K562 (cell line): ENCODE data around the gene GDF2. TPM values are rescaled to one million over a fixed set of nuclear protein-coding genes. Genes with fewer than 3 reads are reported as not detected.

Experiments
- CTBP1 ChIP-seq: fragments of 450-650 bp; IDR thresholded peaks from 2 replicates; pipeline ENCODE4 v1.6.1; 2016; ENCODE audit warnings: borderline replicate concordance
- CUX1 ChIP-seq: fragments of 200-800 bp; sonication (Bioruptor generic); IDR thresholded peaks from 2 replicates; pipeline ENCODE4 v1.6.1; 2016; ENCODE audit warnings: missing genetic modification characterization, missing compliant biosample characterization
- DNMT1 ChIP-seq: fragments of 450-650 bp; IDR thresholded peaks from 2 replicates; pipeline ENCODE4 v1.6.1; 2016; ENCODE audit warnings: antibody characterized with exemption, mild to moderate bottlenecking
- EP300 ChIP-seq: IDR thresholded peaks from 2 replicates; pipeline ENCODE4 v1.6.1; 2012; ENCODE audit warnings: low read length, improper control_type of control experiment
- EP400 ChIP-seq: fragments of 450-650 bp; IDR thresholded peaks from 2 replicates; pipeline ENCODE4 v1.6.1; 2017; ENCODE audit warnings: antibody characterized with exemption, mild to moderate bottlenecking, moderate library complexity
- FOXA1 ChIP-seq: fragments of 450-650 bp; IDR thresholded peaks from 2 replicates; pipeline ENCODE4 v1.6.1; 2016; ENCODE audit warnings: mild to moderate bottlenecking, borderline replicate concordance
- GATAD2B ChIP-seq: fragments of 450-650 bp; IDR thresholded peaks from 2 replicates; pipeline ENCODE4 v1.6.1; 2017; ENCODE audit warnings: mild to moderate bottlenecking, borderline replicate concordance
- HDAC2 ChIP-seq: fragments of 450-650 bp; IDR thresholded peaks from 2 replicates; pipeline ENCODE4 v1.6.1; 2016; ENCODE audit warnings: mild to moderate bottlenecking
- KDM4B ChIP-seq, 2 experiments: fragments of 450-650 bp in 1 of 2; sonication (generic) in 1 of 2; IDR thresholded peaks; 2 replicates each; pipeline ENCODE4 v1.6.1; 2016 to 2017; ENCODE audit warnings: borderline replicate concordance in 2 of 2, antibody characterized with exemption in 1 of 2, low read depth in 1 of 2, mild to moderate bottlenecking in 1 of 2
- LEF1 ChIP-seq: fragments of 450-650 bp; IDR thresholded peaks from 2 replicates; pipeline ENCODE4 v1.6.1; 2016; ENCODE audit warnings: mild to moderate bottlenecking
- MAX ChIP-seq: sonication (generic); formaldehyde crosslinking; IDR thresholded peaks from 2 replicates; pipeline ENCODE4 v1.9.0; 2022; ENCODE audit warnings: mild to moderate bottlenecking, missing genetic modification reagents
- MITF ChIP-seq: IDR thresholded peaks from 2 replicates; pipeline ENCODE4 v1.6.1; 2014; ENCODE audit warnings: antibody characterized with exemption
- NR2C2 ChIP-seq, 2 experiments: fragments of 200-800 bp in 1 of 2; sonication (Bioruptor generic) in 1 of 2; sonication (generic) in 1 of 2; formaldehyde crosslinking in 1 of 2; IDR thresholded peaks; 2 replicates each; pipeline versions ENCODE4 v1.6.1 to v1.8.0; 2016 to 2022; ENCODE audit warnings: mild to moderate bottlenecking in 1 of 2, missing compliant biosample characterization in 1 of 2, missing genetic modification characterization in 1 of 2, missing genetic modification reagents in 1 of 2
- PKNOX1 ChIP-seq: fragments of 450-650 bp; IDR thresholded peaks from 2 replicates; pipeline ENCODE4 v1.6.1; 2016
- POLR2A ChIP-seq: fragments of 450-650 bp; conservative IDR thresholded peaks from 2 replicates; pipeline ENCODE4 v1.6.1; 2016
- RCOR1 ChIP-seq, 2 experiments: IDR thresholded peaks; 2 replicates each; pipeline ENCODE4 v1.6.1; 2012; ENCODE audit warnings: low read depth in 2 of 2, low read length in 2 of 2, borderline replicate concordance in 1 of 2, improper control_type of control experiment in 1 of 2
- SPI1 ChIP-seq: IDR thresholded peaks from 2 replicates; pipeline ENCODE4 v1.6.1; 2011; ENCODE audit warnings: low read depth, low read length, control low read depth, borderline replicate concordance
- ZNF197 ChIP-seq: fragments of 200-800 bp; sonication (Bioruptor generic); IDR thresholded peaks from 2 replicates; pipeline ENCODE4 v1.6.1; 2016; ENCODE audit warnings: low read depth, missing genetic modification characterization, missing compliant biosample characterization
- ZNF277 ChIP-seq: fragments of 250-450 bp; sonication (Bioruptor Pico); IDR thresholded peaks from 2 replicates; pipeline ENCODE4 v1.8.0; 2022; ENCODE audit warnings: inconsistent platforms, mild to moderate bottlenecking, moderate library complexity, borderline replicate concordance
- polyA plus RNA-seq, 8 experiments: library from polyadenylated mRNA; depleted of rRNA in 4 of 8; stranded (reverse) in 5 of 8; unstranded in 3 of 8; fragments of >200 nt; fragmentation: Nextera tagmentation in 2 of 8; fragmentation: Illumina TruSeq in 1 of 8; extraction: Ambion mirVana in 2 of 8; extraction: Trizol in 1 of 8; gene quantifications; 2 replicates each; pipeline versions ENCODE4 v1.2.1 to v1.2.3, GENCODE V29; 2011 to 2014; ENCODE audit warnings: inconsistent platforms in 1 of 8, missing spikeins in 1 of 8
- total RNA-seq, 7 experiments: library from RNA; depleted of rRNA in 6 of 7; stranded (reverse); fragments of >200 nt in 6 of 7; fragmentation: Illumina TruSeq in 2 of 7; extraction: Trizol in 2 of 7; gene quantifications; 2 replicates each; pipeline versions ENCODE4 v1.2.1 to v1.2.3, GENCODE V29; 2011 to 2021; ENCODE audit warnings: low replicate concordance in 1 of 7

The GDF2 gene
- total and polyA plus RNA-seq, 9 of the 15 experiments (the other 6 are each of a cell fraction or from before 2014, with no cell fraction given) = 0.08 to 0.58 (median 0.27) TPM; not detected in 2

GRCh38 chr10:47336387-47337134 lies 14.3 kb downstream of the GDF2 start (continued):
- TF ChIP-seq CUX1 (CRISPR knock-in tag) (0 out of 2 replicates have a peak, but pooled peaks have one; percentile 23), DNMT1 (no peak), ZNF197 (CRISPR knock-in tag) (no peak), SPI1 (no peak), RCOR1 (IDR thresholded peaks at IDR 0.05; ENCODE audit: borderline replicate concordance in 1 of 2, low read depth in 2 of 2, low read length in 2 of 2) (peak in 1 of 2 experiments; percentile 67; a peak in 2 of 4 replicates), NR2C2 (CRISPR knock-in tag; IDR thresholded peaks at IDR 0.05) (no peak), NR2C2 (tag; IDR thresholded peaks at IDR 0.05) (peak; percentile 69), EP400 (peak; percentile 53), MITF (no peak), GATAD2B (no peak), KDM4B (IDR thresholded peaks at IDR 0.05; ENCODE audit: borderline replicate concordance in 2 of 2, low read depth in 1 of 2) (no peak), CTBP1 (peak; percentile 74), HDAC2 (peak; percentile 61; the same call in 1 of the 2 replicates), ZNF277 (CRISPR knock-in tag) (no peak), MAX (no peak), EP300 (peak; percentile 75), LEF1 (peak; percentile 55; the same call in 1 of the 2 replicates), POLR2A (peak; percentile 66), FOXA1 (no peak), PKNOX1 (0 out of 2 replicates have a peak, but pooled peaks have one; percentile 17)
